Bronchial epithelial cell (primary cell): ENCODE measurements around the gene MYMK. TPM values are rescaled to one million over a fixed set of nuclear protein-coding genes. Genes with fewer than 3 reads are reported as not detected.
A peak's percentile ranks its signal among the peaks of the same experiment; 100 is the strongest.

Experiments
- DNase-seq: peaks from one replicate; pipeline ENCODE4 v3.0.0-alpha.2; 2010; ENCODE audit warnings: low read depth
- FAIRE-seq: peaks from 2 replicates; lab custom pipeline; 2011; peaks lifted over from hg19 to GRCh38; lab: Jason Lieb, UNC
- H3K27me3 ChIP-seq: 2 replicates; pipeline ENCODE4 v1.5.1; 2011; ENCODE audit warnings: low read length; ENCODE audit not compliant: control insufficient read depth, insufficient read depth
- H3K36me3 ChIP-seq: 2 replicates; pipeline ENCODE4 v1.5.1; 2011; ENCODE audit warnings: low read length; ENCODE audit not compliant: control insufficient read depth, insufficient read depth
- H3K4me3 ChIP-seq: 2 replicates; pipeline ENCODE4 v1.5.1; 2011; ENCODE audit warnings: mild to moderate bottlenecking, low read depth, low read length, control low read depth
- CTCF ChIP-seq: IDR thresholded peaks from 2 replicates; pipeline ENCODE4 v1.5.1; 2011; ENCODE audit warnings: mild to moderate bottlenecking, moderate library complexity, low read length, control low read depth, inconsistent platforms; ENCODE audit not compliant: insufficient read depth, severe bottlenecking
- total RNA-seq: library from RNA; depleted of rRNA; stranded (reverse); fragments of >200 nt; gene quantifications from 2 replicates; pipeline ENCODE4 v1.2.1, GENCODE V29; 2014

Gene MYMK
- total RNA-seq, 1 donor from 2014 or later = not detected

- DNase-seq = no peak
- TF ChIP-seq CTCF = no peak
- Histone ChIP-seq H3K27me3 (no peaks in the 10 kb centered on the region), H3K4me3 (no peak overlapping the region), H3K36me3 (no peaks in the 10 kb centered on the region)
- FAIRE-seq = peak; percentile 23
Observed at GRCh38 chr9:133554729-133555128, 30.0 kb upstream of the MYMK start.

GRCh38 chr9:133553973-133554713 is 29.4 kb upstream of the MYMK start:
- no peaks in the 10 kb centered on the region for H3K27me3 ChIP-seq
- no peak for TF ChIP-seq CTCF
- no peaks in the 10 kb centered on the region for H3K36me3 ChIP-seq
- H3K4me3 ChIP-seq = no peak overlapping the region
- DNase-seq (no peak), FAIRE-seq (no peak)

GRCh38 chr9:133553123-133553522 is 28.4 kb upstream of the MYMK start:
- DNase-seq = no peak
- no peaks in the 10 kb centered on the region for H3K27me3 ChIP-seq
- no peak for FAIRE-seq

GRCh38 chr9:133552236-133552635 is 27.5 kb upstream of the MYMK start:
- no peak for TF ChIP-seq CTCF
- no peaks in the 10 kb centered on the region for H3K36me3 ChIP-seq
- H3K27me3 ChIP-seq = no peaks in the 10 kb centered on the region
- H3K4me3 ChIP-seq = no peak overlapping the region
- DNase-seq (no peak), FAIRE-seq (no peak)

More at GRCh38 chr9:133553123-133553522, 28.4 kb upstream of the MYMK start:
- Histone ChIP-seq H3K36me3 (no peaks in the 10 kb centered on the region), H3K4me3 (no peak overlapping the region)
- no peak for TF ChIP-seq CTCF

- H3K4me3 ChIP-seq = no peak overlapping the region
- DNase-seq (no peak), FAIRE-seq (no peak)
- no peak for TF ChIP-seq CTCF
- H3K36me3 ChIP-seq = no peaks in the 10 kb centered on the region
- H3K27me3 ChIP-seq = no peaks in the 10 kb centered on the region
Observed at GRCh38 chr9:133551446-133551845, 26.7 kb upstream of the MYMK start.

GRCh38 chr9:133547116-133547515 is 22.4 kb upstream of the MYMK start:
- no peaks in the 10 kb centered on the region for H3K36me3 ChIP-seq
- DNase-seq = no peak
- H3K4me3 ChIP-seq = no peak overlapping the region
- no peak for TF ChIP-seq CTCF
- no peak for FAIRE-seq
- peaks cover 1% of the 10 kb centered on the region for H3K27me3 ChIP-seq
